Kidney tubule cell (primary cell): ENCODE data around the gene ATP8A1.

Experiments
- DNase-seq: peaks from one replicate; pipeline ENCODE4 v3.0.0-alpha.2; 2018; ENCODE audit warnings: low spot score

The ATP8A1 gene

GRCh38 chr4:42410446-42410845, 246.5 kb downstream of the ATP8A1 start:
- DNase-seq = no peak

GRCh38 chr4:42404001-42404400, 252.9 kb downstream of the ATP8A1 start:
- DNase-seq = no peak

GRCh38 chr4:42401171-42401570, 255.7 kb downstream of the ATP8A1 start:
- DNase-seq = peak; percentile 23

GRCh38 chr4:42399393-42399792, 257.5 kb downstream of the ATP8A1 start:
- DNase-seq = no peak

GRCh38 chr4:42398871-42399331, 258.0 kb downstream of the ATP8A1 start:
- DNase-seq = no peak

GRCh38 chr4:42398171-42398870, 258.6 kb downstream of the ATP8A1 start:
- DNase-seq = no peak

GRCh38 chr4:42397635-42398170, 259.2 kb downstream of the ATP8A1 start:
- DNase-seq = peak; percentile 53

GRCh38 chr4:42396752-42397634, 259.9 kb downstream of the ATP8A1 start, which contains the start of gene SHISA3:
Gene SHISA3 (plus strand): TSS chr4:42397488. CDS start chr4:42398057, 569 bp downstream.
- DNase-seq = peak; percentile 41

GRCh38 chr4:42396361-42396751, 260.5 kb downstream of the ATP8A1 start:
- DNase-seq = no peak

- no peak for DNase-seq
These were observed 261.3 kb downstream of the ATP8A1 start for GRCh38 chr4:42395595-42395994.

GRCh38 chr4:42392436-42392835, 264.5 kb downstream of the ATP8A1 start:
- DNase-seq = no peak

- DNase-seq = peak; percentile 86
These were observed 264.9 kb downstream of the ATP8A1 start for GRCh38 chr4:42391981-42392380.

- DNase-seq = peak; percentile 33
These were observed 265.6 kb downstream of the ATP8A1 start for GRCh38 chr4:42391355-42391664.

- DNase-seq = no peak
These were observed 266.1 kb downstream of the ATP8A1 start for GRCh38 chr4:42390622-42391354.

- no peak for DNase-seq
These were observed 271.4 kb downstream of the ATP8A1 start for GRCh38 chr4:42385516-42385915.

GRCh38 chr4:42381666-42382065, 275.2 kb downstream of the ATP8A1 start:
- DNase-seq = no peak

GRCh38 chr4:42377497-42377896, 279.4 kb downstream of the ATP8A1 start:
- DNase-seq = no peak

- DNase-seq = peak; percentile 20
These were observed 284.6 kb downstream of the ATP8A1 start for GRCh38 chr4:42372303-42372702.

- DNase-seq = peak; percentile 61
These were observed 285.3 kb downstream of the ATP8A1 start for GRCh38 chr4:42371305-42372252.

- no peak for DNase-seq
These were observed 287.4 kb downstream of the ATP8A1 start for GRCh38 chr4:42369489-42369888.

- DNase-seq = no peak
These were observed 289.9 kb downstream of the ATP8A1 start for GRCh38 chr4:42366959-42367358.
